ENCODE data around the gene SH3GL2.

DNA sequence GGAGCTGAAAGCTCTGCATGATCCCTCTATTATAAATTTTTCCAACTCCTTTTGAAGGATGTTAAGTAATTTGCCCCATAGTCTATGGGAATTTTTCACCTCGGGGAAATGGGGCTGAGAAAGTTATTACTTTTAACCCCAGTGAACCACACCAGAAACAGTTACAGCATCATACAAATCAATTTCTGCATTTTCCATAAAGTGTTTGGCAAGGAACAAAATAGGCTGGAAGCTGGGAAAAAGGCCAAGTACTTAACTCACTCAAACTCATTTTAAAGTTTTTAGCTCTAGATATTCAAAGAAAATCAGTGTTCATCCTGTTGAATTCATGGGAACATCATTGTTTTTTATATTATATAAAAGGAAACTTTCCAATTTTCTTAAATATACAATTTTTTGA, 160.9 kb downstream of the SH3GL2 start:
- no peak for TF ChIP-seq POLR2A (IDR thresholded peaks at IDR 0.05; ENCODE audit: low read length)
- TF ChIP-seq GATA1 (IDR thresholded peaks at IDR 0.05; ENCODE audit: low read depth, low read length): no peak

All from erythroblast (primary cell).